Caki2 (cell line): ENCODE measurements around the gene PLAGL2. TPM values are rescaled to one million over a fixed set of nuclear protein-coding genes. Genes with fewer than 3 reads are reported as not detected.

ENCODE experiments used
- DNase-seq: peaks from one replicate; pipeline ENCODE4 v3.0.0-alpha.2; 2015; ENCODE audit warnings: low read depth
- in situ Hi-C: cut with HindIII; loops from 2 replicates; pipeline ENCODE4 v1.10.0; 2016; ENCODE audit warnings: low sequenced_read_pairs, low pct_unique_long_range_greater_than_20kb, mixed read lengths
- total RNA-seq: library from RNA; depleted of rRNA; stranded (reverse); fragments of >200 nt; shearing (Covaris generic); gene quantifications from 2 replicates; pipeline ENCODE4 v1.2.3, GENCODE V29; 2014; ENCODE audit warnings: low replicate concordance

PLAGL2 gene
- total RNA-seq, 1 experiment from 2014 or later = 0.37 TPM

DNA sequence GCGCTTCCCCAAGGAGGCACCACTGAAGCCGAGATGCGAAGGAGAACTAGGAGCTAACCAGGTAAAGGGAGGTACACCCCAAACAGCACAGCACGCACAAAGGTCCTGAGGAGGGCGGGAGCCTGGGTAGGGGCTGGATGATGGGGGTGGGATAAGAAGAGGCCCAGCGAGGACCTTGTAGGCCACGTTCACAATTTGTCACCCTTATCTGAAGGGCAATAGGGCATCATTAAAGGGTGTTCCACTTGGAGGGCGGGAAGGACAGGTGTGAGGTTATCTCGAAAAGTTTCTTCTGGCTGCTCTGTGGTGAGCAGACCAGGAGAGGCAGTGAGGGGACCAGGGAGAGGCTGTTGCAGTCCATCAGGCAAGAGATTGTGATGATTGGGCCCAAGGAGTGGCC lies 25.7 kb upstream of the PLAGL2 start:
- no peak for DNase-seq
- in situ Hi-C loops = no loop called here

DNA sequence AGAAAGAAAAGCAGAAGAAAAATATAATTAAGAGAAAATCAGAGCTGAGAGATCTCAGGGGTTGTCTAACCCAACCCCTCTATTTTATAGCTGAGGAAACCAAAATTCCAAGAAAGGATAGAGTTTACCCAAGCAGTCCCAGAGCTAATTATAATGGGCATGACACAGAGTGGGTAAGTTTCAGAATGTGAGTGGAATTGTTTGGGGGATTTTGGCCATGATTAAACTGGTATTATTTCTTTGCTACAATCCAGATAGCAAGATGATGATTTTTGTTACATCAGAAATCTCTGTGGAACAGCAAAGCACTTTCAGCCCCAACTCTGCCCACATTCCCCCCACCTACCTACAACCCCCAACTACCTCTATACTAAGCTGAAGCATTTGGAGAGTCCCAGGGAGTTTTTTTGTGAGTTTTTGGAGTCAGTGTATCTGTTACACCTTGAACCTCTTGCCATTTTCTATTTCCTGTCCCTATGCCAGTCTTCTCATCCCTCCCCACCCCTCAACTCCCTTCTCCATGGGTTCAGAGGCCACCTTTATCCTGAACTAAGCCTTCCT lies 24.9 kb upstream of the PLAGL2 start:
- in situ Hi-C loops = no loop called here
- no peak for DNase-seq

DNA sequence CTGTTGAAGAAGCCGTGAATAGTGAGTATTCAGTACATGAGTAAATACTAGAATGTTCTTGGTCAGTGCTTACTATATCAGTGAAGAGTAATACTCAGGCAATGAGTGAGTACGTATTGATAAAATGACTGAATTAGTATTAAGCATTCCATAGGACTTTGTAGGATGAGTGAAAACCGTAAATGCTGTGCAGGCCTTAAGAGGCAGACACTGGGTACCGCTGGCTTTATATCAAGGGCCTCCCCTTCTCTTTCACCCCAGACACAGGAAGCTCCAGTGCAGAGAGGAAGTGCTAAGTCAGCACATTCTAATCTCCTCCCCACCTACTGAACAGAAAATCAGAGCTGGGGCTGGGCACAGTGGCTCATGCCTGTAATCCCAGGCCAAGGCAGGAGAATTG lies 24.3 kb upstream of the PLAGL2 start:
- in situ Hi-C loops = no loop called here
- no peak for DNase-seq

DNA sequence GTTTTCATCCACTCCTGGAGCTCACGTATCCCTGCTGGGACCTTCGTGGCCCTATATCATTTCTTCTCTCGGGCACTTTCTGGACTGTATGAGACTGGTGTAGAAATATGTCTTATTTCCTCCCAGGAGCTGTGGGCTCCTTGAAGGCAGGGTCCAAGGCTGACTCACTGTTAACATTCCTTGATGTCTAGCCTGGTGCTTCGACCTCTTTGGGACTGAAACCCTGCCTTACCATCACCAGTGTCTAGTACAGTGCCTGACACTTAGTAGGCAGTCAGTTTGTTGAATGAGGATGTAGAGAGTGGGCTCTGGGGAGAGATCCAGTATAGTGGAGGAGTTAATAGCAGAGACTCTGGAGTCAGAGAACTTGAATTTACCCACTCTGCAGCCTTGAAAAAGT lies 23.7 kb upstream of the PLAGL2 start:
- in situ Hi-C loops = no loop called here
- DNase-seq = no peak

DNA sequence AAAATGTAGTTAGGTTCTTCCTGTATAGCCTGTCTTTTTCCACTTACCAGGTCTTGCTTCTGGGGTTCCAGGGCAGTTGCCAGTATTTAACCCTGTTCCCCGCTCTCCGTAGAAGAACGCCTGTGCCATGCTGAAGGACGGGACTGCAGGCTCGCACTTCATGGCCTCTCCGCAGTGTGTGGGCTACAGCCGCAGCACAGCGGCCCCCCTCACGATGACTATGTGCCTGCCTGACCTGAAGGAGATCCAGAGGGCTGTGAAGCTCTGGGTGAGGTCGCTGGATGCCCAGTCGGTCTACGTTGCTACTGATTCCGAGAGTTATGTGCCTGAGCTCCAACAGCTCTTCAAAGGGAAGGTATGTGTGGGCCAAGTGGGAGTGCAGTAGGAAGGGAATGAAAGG lies 23.2 kb upstream of the PLAGL2 start:
- in situ Hi-C loops = no loop called here

DNA sequence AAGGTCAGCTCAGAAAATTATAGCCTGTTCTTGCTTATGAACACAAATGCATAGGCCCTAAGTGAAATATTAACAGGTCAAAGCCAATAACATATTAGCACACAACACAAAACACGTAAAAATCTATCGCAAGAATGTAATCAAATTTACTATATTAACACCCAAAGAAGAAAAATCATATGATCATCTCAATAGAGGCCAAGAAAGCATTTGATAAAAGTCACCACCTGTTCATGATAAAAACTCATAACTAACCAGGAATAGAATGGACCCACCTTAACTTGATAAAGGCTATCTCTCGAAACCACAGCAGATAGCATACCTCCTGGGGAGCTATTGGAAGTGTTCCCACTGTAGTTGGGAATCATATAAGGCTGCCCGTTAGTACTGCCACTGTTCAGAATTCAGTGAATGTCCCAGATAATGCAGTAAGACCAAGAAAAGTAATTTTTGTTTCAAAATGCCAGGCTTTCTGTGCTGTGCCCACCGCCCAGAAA lies 21.8 kb upstream of the PLAGL2 start:
- in situ Hi-C loops = no loop called here
- DNase-seq = no peak

More for the DNA sequence above, 23.2 kb upstream of the PLAGL2 start:
- no peak for DNase-seq

DNA sequence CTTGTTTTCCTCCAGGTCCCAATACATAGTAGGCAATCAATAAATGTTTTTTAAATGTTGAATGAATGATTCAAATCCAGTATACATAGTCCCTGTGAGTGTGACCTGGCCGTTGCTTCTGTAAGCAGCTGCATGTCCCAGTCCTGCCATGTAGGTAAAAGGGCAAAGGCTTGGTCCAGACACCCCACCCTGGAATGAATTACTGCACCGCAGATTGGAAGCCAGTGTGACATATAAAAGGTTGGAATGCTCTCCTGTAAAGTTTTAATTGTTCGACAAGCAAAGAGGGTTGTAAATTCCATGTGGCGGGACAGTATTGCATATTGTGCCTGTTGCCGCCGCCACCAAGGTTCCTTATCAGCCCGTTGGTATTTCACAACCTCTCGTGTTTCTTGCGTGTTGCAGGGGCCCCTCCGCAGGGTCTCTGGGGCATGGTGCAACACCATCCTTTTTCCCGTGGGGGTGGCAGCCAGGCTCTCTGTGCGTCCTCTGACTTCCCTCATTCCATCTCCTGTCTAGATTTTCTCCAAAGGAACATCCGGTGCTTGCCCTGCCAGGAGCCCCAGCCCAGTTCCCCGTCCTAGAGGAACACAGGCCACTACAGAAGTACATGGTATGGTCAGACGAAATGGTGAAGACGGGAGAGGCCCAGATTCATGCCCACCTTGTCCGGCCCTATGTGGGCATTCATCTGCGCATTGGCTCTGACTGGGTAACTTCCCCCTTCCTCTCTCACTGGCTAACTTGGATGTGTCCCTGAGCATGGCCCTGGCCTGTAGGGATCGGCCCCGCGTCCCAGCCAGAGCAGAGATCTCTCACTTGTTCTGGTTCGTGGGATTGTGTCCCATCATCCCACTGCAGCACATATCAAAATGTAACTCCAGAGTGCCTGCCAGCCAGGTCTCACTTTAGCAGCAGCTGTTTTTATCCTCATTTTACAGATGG lies 20.5 kb upstream of the PLAGL2 start:
- in situ Hi-C loops = no loop called here
- DNase-seq = no peak

DNA sequence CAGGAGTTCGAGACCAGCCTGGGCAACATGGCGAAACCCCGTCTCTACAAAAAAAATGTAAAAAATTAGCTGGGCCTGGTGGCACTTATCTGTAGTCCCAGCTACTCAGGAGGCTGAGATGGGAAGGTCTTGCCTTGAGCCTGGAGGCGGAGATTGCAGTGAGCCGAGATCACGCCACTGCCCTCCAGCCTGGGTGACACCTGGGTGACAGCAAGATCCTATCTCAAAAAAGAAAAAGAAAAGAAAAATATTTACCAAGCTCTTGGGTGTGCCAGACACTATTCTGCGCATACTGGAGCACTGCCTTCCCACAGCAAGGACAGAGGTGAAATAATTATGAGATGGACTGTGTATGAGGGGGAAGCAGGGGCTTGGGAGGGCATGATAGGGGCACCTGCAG lies 19.8 kb upstream of the PLAGL2 start:
- DNase-seq = no peak
- in situ Hi-C loops = no loop called here

DNA sequence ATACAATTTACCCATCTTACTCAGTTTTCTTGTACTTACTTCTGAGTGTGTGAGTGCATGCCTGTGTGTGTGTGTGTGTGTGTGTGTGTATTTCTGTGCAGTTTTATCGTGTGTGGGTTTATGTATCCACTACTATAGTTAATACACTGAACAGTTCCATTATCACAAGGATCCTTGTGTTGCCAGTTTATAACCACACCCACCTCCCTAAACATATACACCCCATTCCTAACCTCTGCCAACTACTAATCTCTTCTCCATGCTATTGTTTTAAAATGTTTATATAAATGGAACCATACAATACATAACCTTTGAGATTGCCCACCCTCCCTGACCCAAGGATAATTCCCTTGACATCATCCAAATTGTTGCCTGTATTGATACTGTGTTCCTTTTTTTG lies 18.8 kb upstream of the PLAGL2 start:
- in situ Hi-C loops = no loop called here
- DNase-seq = no peak

DNA sequence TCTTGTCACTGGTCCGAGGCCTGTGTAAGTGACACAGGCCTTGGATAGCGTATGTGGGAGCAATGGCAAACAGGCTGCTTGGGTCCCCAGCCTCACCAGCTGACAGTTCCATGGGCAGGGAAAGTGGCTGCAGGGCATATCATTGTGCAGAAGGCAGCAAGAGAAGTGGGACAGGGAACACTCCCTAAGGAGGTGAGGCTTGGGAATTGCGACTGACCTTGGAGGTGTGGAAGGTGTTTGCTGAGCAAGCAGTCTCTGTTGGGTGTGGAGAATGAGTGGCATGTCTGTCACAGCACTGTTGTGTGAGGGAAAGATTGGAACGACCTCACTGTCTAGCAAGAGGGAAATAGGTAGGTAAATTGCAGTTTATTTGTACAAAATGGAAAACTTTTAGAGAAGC lies 16.9 kb upstream of the PLAGL2 start:
- DNase-seq = no peak
- in situ Hi-C loops = no loop called here

DNA sequence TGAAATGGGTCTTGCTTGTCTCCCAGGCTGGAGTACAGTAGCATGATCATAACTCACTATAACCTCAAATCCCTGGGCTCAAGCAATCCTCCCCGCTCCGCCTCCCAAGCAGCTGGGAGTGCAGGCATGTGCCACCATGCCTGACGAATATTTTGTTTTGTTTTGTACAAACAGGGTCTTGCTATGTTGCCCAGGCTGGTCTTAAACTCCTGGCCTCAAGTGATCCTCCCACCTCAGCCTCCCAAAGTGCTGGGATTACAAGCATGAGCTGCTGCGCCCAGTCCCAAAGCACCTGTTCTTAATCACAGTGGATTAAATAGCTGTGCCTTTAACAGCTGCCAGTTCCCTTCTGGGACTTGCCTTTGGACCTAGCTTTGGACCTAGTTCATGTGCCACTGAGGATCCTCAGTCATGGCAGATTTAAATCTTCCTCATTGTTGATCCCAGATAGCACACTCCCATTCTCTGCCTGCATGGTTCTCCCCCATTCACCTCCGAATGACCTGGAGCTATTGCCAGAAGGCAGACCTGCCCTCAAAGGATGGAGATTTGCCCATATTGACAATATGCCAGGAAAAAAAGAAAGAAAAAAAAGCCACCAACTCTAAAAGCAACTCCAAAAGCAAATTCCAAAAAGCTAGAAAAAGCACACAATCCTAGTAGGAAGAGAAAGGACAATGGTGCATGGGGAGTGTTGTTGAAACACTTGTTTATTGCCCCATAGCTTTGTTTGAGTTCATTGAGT lies 10.8 kb upstream of the PLAGL2 start:
- DNase-seq = no peak
- in situ Hi-C loops = no loop called here

DNA sequence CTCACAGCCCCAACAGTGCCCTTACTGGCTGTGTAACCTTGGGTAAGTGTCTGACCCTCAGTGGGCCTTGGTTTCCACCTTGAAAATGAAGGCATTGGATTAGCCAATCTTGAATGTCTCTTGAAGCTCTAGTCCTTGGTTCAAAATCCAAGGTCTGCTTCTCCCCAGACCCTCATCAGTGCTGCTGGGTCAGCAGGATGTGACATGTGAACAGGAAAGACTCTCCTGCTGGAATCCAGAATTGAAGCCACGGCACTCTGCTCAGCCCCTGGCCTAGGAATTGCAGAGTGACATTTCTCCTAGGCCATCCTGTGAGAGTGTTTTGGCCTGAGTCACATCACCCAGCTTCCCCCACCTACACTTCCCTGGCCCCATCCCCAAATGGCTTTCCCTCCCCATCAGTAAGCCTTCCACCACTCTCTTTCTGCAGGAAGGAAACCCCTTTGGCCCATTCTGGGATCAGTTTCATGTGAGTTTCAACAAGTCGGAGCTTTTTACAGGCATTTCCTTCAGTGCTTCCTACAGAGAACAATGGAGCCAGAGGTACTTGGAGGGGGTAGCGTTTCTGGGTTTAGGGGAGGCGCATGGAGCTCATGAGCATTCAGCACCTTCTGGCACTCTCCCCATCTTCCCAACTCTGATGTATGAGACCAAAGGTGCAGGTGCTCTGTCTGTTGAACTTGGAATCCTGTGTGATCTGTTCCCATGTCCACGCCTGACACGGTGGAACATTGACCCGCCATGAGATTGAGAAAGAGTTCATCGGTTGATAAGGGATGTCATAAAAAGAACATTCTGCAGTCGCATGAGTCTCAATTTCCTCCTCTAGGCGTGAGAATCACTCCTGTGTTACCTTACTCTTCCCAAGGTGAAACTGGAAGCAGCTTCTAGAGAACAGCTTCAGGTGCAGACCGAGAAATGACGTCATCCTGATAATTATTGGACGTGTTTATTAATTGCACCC lies 8.9 kb upstream of the PLAGL2 start:
- in situ Hi-C loops = no loop called here
- DNase-seq = no peak

DNA sequence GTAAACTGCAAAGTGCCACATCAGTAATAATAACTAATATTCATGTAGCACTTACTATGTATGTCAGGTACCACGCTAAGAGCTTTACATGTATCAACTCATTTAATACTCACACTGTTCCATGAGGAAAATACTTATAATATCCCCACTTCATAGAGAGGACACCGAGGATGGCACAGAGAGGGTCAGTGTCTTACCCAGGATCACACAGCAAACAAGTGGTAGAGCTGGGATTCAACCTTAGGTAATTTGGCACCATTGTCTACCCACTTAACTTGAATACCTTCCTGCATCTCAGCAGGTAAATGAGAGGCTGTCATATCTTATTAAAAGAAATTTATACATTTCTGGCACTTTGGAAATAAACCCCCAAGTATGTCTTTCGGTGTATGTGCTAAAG lies 8.2 kb upstream of the PLAGL2 start:
- in situ Hi-C loops = no loop called here
- DNase-seq = no peak

DNA sequence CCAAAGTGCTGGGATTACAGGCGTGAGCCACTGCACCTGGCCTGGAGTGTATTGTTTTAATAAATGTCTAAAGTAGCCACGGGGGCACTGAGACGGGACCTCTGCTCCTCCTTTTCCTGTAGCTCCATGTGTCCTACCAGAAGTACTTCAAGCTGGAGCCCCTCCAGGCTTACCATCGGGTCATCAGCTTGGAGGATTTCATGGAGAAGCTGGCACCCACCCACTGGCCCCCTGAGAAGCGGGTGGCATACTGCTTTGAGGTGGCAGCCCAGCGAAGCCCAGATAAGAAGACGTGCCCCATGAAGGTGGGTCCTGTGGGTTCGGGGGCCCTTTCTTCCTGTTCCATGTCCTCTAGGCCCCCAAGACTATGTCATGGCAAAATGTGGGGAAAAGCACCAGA lies 7.6 kb upstream of the PLAGL2 start:
- no peak for DNase-seq
- in situ Hi-C loops = no loop called here

DNA sequence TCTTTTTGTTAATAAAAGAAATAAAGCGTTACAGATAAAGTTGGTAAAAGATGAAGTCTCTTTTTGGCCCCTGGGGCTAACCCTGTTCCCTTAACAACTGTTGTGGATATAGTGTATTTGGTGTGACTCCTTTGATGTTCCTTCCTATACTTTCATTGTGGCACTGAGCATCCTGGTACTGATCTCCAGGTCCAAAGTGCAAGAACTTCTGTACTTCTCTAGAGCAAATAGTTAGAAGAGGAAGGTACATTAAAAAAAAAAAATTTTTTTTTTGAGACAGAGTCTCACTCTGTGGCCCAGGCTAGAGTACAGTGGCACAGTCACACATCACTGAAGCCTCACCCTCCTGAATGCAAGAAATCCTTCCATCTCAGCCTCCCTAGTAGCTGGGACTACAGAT lies 6.3 kb upstream of the PLAGL2 start:
- DNase-seq = no peak
- in situ Hi-C loops = no loop called here

DNA sequence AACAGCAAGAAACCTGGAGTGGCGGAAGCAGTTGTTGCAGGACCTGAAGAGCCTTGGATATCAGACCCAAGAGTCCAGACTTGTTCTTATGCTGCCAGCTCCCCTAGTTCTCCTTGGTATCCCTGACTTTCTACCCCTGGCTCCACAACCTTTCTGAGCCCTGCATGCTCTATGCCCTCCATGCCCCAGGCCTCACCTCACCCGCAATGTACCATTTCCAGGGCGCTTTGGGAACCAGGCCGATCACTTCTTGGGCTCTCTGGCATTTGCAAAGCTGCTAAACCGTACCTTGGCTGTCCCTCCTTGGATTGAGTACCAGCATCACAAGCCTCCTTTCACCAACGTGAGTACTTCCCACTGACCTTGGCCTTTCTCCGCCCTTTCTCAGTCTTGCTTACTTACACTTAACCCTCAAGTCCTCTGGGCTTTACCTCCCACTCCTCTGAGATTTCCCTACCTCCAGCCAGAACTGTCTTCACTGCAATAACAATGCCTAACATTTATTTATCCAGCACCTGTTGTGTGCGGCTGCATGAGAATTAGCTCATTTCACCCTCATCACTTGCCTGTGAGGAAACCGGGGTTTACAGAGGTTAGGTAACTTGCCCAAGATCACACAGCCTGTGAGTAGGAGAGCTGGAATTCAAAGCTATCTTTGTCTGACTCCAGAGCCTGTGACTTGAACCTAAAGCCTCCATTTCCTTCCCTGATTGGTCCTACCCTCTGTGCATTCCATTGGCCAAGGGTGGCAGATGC lies 2.5 kb upstream of the PLAGL2 start:
- no peak for DNase-seq
- in situ Hi-C loops = no loop called here

DNA sequence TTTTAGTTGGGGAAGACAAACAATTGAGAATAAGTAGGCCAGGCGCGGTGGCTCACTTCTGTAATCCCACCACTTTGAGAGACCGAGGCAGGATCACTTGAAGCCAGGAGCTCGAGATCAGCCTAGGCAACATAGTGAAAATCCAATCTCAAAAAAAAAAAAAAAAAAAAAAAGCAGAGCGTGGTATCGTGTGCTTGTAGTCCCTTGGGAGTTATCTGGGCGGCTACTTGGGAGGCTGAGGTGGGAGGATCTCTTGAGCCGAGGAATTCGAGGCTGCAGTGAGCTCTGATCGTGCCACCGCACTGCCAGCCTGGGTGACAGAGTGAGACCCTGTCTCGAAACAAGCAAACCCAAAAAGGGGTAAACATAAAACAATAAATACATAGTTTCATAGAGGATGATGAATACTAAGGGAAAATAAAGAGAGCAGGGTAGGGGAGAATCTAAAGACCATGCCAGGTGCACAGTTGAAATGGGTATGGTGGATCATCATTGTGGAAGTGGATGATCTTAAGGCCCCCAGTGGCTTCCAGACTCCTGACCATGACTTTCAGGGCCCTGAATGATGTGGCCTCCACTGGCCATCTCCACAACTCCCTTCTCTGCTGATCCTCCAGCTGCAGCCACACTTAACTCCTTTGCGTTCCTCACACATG lies 1.1 kb upstream of the PLAGL2 start:
- in situ Hi-C loops = no loop called here
- DNase-seq = no peak
